Sigmoid colon (tissue), 3 donors: ENCODE data around the gene POLR1A.

Experiments used
- CTCF ChIP-seq, 4 experiments: fragments of 450-650 bp in 3 of 4; fragments of 200-600 bp in 1 of 4; IDR thresholded peaks; one replicate each; pipeline ENCODE4 v1.5.1; 2016 to 2019; ENCODE audit warnings: antibody characterized with exemption in 4 of 4, mild to moderate bottlenecking in 3 of 4, moderate library complexity in 2 of 4
- POLR2A ChIP-seq, 2 donors: fragments of 450-650 bp; IDR thresholded peaks; one replicate each; pipeline ENCODE4 v1.6.1; 2016; ENCODE audit warnings: antibody characterized with exemption in 2 of 2, mild to moderate bottlenecking in 2 of 2, moderate library complexity in 2 of 2

DNA sequence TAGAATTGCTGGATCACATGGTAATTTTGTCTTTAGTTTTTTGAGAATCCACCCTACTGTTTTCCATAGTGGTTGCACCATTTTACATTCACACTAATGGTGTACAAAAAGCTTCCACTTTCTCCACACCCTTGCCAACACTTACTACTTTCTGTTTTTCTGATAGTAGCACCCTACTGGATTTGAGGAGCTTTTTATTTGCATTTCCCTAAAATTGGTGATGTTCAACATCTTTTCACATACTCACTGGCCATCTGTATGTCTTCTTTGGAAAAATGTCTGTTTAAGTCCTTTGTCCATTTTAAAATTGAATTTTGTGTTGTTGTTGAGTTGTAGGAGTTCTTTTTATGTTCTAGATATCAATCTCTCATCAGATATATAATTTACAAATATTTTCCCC lies 3.5 kb downstream of the POLR1A start:
- no peak for TF ChIP-seq CTCF (IDR thresholded peaks at IDR 0.05)
- no peak for TF ChIP-seq POLR2A (IDR thresholded peaks at IDR 0.05)
